Uterus (tissue), 4 donors: ENCODE measurements around the gene GGA3. TPM values are rescaled to one million over a fixed set of nuclear protein-coding genes. Genes with fewer than 3 reads are reported as not detected.

Source experiments
- DNase-seq, 2 donors: peaks; one replicate each; pipeline ENCODE4 v3.0.0-alpha.2; 2019 to 2020
- H3K27ac ChIP-seq, 2 donors: fragments of 200-600 bp; sonication (generic); 1 replicate in 1 of 2; 2 replicates in 1 of 2; pipeline ENCODE4 v1.5.1; 2016 to 2018
- H3K27me3 ChIP-seq, 2 donors: fragments of 200-600 bp; sonication (generic); one replicate each; pipeline ENCODE4 v1.5.1; 2018 to 2019; ENCODE audit warnings: control low read depth in 1 of 2
- H3K36me3 ChIP-seq, 2 donors: fragments of 200-600 bp; sonication (generic); one replicate each; pipeline ENCODE4 v1.5.1; 2019; ENCODE audit warnings: control low read depth in 1 of 2
- H3K4me1 ChIP-seq, 2 donors: fragments of 200-600 bp; sonication (generic); one replicate each; pipeline ENCODE4 v1.5.1; 2018 to 2019; ENCODE audit warnings: control low read depth in 1 of 2
- H3K4me3 ChIP-seq, 2 donors: fragments of 200-600 bp; sonication (generic); 1 replicate in 1 of 2; 2 replicates in 1 of 2; pipeline ENCODE4 v1.5.1; 2018 to 2019; ENCODE audit warnings: mild to moderate bottlenecking in 1 of 2
- H3K9me3 ChIP-seq, 2 donors: fragments of 200-600 bp; sonication (generic); one replicate each; pipeline ENCODE4 v1.5.1; 2019; ENCODE audit warnings: control low read depth in 1 of 2
- POLR2A ChIP-seq, 2 donors: fragments of 450-650 bp; IDR thresholded peaks; one replicate each; pipeline ENCODE4 v1.6.1; 2016; ENCODE audit warnings: antibody characterized with exemption in 2 of 2, mild to moderate bottlenecking in 1 of 2, moderate library complexity in 1 of 2
- intact Hi-C: fragments of 100-400 bp; cut with DNase I; formaldehyde crosslinking; loops from one replicate; pipeline ENCODE4 v1.15.1; 2023; ENCODE audit warnings: low total_unique reads
- total RNA-seq, 4 donors: library from RNA; depleted of rRNA in 3 of 4; stranded (reverse); fragments of >200 nt in 3 of 4; gene quantifications; one replicate each; pipeline versions ENCODE4 v1.1.0 to v1.2.4, GENCODE V29; 2014 to 2023
- TF ChIP-seq, protein P1 (sequence below), 4 experiments: fragments of 200-600 bp in 2 of 4; fragments of 450-650 bp in 2 of 4; sonication (generic) in 2 of 4; IDR thresholded peaks; one replicate each; pipeline ENCODE4 v1.5.1; 2016 to 2019; ENCODE audit warnings: antibody characterized with exemption in 4 of 4, mild to moderate bottlenecking in 2 of 4, moderate library complexity in 1 of 4
- donor health status: DM: yes; HTN: yes; CAD: no.

GGA3 gene
- total RNA-seq, 4 donors from 2014 or later = 9.4 to 104 (median 40.1) TPM

DNA sequence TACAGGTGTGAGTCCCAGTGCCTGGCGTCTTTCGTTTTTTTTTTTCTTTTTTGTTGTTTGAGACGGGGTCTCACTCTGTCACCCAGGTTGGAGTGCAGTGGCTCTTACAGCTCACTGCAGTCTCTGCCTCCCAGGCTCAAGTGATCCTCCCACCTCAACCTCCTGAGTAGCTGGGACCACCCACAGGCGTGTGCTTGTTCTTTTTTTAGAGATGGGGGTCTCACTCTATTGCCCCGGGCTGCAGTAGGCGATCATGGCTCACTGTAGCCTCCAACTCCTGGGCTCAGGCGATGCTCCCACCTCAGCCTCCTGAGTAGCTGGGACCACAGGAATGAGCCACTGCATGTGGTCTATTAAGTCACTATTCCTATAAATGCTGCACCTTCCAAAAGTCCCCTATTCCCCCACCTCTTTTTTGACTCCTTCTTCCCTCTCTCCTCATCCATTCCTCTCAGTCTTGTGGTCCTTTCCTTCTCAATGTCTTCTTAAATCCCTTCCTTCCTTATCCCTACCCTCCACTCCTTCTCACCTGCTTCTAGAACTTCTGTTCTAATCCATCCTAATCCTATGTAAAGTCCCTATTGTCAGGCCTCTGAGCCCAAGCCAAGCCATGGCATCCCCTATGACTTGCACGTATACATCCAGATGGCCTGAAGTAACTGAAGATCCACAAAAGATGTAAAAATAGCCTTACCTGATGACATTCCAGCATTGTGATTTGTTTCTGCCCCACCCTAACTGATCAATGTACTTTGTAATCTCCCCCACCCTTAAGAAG is 9.2 kb downstream of the GGA3 start:
- Histone ChIP-seq H3K27me3 (no peaks in the 10 kb centered on the region), H3K27ac (no peak overlapping the region), H3K4me3 (no peak overlapping the region), H3K9me3 (no peaks in the 10 kb centered on the region), H3K4me1 (no peaks in the 10 kb centered on the region), H3K36me3 (no peaks in the 10 kb centered on the region)
- no peak for TF ChIP-seq POLR2A (IDR thresholded peaks at IDR 0.05)
- TF ChIP-seq, protein P1, sequence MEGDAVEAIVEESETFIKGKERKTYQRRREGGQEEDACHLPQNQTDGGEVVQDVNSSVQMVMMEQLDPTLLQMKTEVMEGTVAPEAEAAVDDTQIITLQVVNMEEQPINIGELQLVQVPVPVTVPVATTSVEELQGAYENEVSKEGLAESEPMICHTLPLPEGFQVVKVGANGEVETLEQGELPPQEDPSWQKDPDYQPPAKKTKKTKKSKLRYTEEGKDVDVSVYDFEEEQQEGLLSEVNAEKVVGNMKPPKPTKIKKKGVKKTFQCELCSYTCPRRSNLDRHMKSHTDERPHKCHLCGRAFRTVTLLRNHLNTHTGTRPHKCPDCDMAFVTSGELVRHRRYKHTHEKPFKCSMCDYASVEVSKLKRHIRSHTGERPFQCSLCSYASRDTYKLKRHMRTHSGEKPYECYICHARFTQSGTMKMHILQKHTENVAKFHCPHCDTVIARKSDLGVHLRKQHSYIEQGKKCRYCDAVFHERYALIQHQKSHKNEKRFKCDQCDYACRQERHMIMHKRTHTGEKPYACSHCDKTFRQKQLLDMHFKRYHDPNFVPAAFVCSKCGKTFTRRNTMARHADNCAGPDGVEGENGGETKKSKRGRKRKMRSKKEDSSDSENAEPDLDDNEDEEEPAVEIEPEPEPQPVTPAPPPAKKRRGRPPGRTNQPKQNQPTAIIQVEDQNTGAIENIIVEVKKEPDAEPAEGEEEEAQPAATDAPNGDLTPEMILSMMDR (IDR thresholded peaks at IDR 0.05) = no peak
- no peak for DNase-seq
- intact Hi-C loops = no loop called here

GRCh38 chr17:75250009-75250471 is 11.4 kb downstream of the GGA3 start:
- Histone ChIP-seq H3K27me3 (no peaks in the 10 kb centered on the region), H3K4me3 (no peak overlapping the region), H3K4me1 (no peaks in the 10 kb centered on the region), H3K9me3 (no peaks in the 10 kb centered on the region), H3K27ac (no peak overlapping the region), H3K36me3 (no peaks in the 10 kb centered on the region)
- TF ChIP-seq POLR2A (IDR thresholded peaks at IDR 0.05) = no peak
- TF ChIP-seq, protein P1 (IDR thresholded peaks at IDR 0.05) = no peak
- intact Hi-C loops = no loop called here
- no peak for DNase-seq

GRCh38 chr17:75249564-75249963 is 11.8 kb downstream of the GGA3 start:
- intact Hi-C loops = no loop called here
- TF ChIP-seq, protein P1 (IDR thresholded peaks at IDR 0.05) = no peak
- TF ChIP-seq POLR2A (IDR thresholded peaks at IDR 0.05) = no peak
- H3K9me3 ChIP-seq = no peaks in the 10 kb centered on the region
- no peaks in the 10 kb centered on the region for H3K27me3 ChIP-seq
- no peaks in the 10 kb centered on the region for H3K4me1 ChIP-seq
- no peak overlapping the region for H3K27ac ChIP-seq
- no peak overlapping the region for H3K4me3 ChIP-seq
- H3K36me3 ChIP-seq = no peaks in the 10 kb centered on the region
- DNase-seq = no peak

DNA sequence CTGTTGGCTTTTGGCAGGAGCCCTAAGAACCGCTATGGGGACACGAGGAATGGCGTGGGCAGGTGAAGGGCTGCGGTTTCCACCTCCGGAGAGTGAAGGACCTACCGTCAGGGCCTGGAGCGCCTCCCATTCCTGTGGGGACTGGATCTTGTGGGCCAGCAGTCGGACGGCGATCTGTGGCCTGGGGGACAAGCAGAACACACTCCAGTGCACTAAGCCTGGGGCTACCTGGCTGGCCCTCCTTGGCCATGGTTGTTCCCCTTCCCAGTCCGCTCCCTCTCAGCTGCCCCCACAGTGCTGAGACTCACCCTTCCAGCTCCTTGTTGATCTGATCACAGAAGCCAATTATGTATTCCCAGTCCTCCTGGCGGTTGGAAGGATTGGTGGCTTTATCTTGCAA is 15.0 kb downstream of the GGA3 start:
- H3K27me3 ChIP-seq = no peaks in the 10 kb centered on the region
- intact Hi-C loops = no loop called here
- no peak for TF ChIP-seq POLR2A (IDR thresholded peaks at IDR 0.05)
- TF ChIP-seq, protein P1 (IDR thresholded peaks at IDR 0.05) = no peak
- no peaks in the 10 kb centered on the region for H3K36me3 ChIP-seq
- no peaks in the 10 kb centered on the region for H3K4me1 ChIP-seq
- H3K4me3 ChIP-seq = no peak overlapping the region
- no peaks in the 10 kb centered on the region for H3K9me3 ChIP-seq
- DNase-seq = no peak
- H3K27ac ChIP-seq = no peak overlapping the region

DNA sequence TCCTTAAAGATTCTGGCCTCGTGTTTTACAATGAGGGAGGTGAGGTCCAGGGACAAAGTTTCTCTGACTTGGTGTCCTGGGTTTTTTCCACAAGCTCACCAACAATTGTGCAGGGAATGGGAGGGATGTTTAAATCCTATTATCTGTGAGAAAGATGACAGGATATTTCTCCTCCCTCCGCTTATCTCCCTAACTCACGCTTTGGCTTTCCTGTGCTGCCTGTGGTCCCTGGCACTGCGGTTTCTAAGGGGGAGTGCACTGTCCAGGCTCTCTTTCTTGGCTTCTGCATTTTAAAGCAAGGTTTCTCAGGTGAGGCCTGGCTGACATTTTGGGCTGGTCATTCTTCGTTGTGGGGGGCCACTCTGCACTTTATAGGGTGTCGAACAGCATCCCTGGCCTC is 16.4 kb downstream of the GGA3 start:
- TF ChIP-seq, protein P1 (IDR thresholded peaks at IDR 0.05) = no peak
- no peak for TF ChIP-seq POLR2A (IDR thresholded peaks at IDR 0.05)
- intact Hi-C loops = no loop called here
- no peak for DNase-seq
- Histone ChIP-seq H3K27me3 (no peaks in the 10 kb centered on the region), H3K27ac (no peak overlapping the region), H3K9me3 (no peaks in the 10 kb centered on the region), H3K36me3 (no peaks in the 10 kb centered on the region), H3K4me3 (no peak overlapping the region), H3K4me1 (no peaks in the 10 kb centered on the region)
